Measurements from ENCODE around the gene SLC25A45.

- TF ChIP-seq CTCF (IDR thresholded peaks at IDR 0.05) (peak in 1 of 2 donors; percentile 7), POLR2A (IDR thresholded peaks at IDR 0.05) (no peak), EP300 (IDR thresholded peaks at IDR 0.05) (no peak), POLR2AphosphoS5 (IDR thresholded peaks at IDR 0.05) (no peak)
These were observed 8.6 kb upstream of the SLC25A45 start for GRCh38 chr11:65390996-65391395.

All from suprapubic skin (tissue), 4 donors.